Ovary (tissue), 3 donors: Measurements from ENCODE around the gene CACNG5.

Experiments
- POLR2A ChIP-seq: fragments of 450-650 bp; IDR thresholded peaks from one replicate; pipeline ENCODE4 v1.6.1; 2017; ENCODE audit warnings: antibody characterized with exemption, mild to moderate bottlenecking, moderate library complexity
- TF ChIP-seq, protein P1 (sequence below), 3 donors: fragments of 450-650 bp in 2 of 3; fragments of 200-600 bp in 1 of 3; IDR thresholded peaks; one replicate each; pipeline versions ENCODE4 v1.5.1 to v1.8.0; 2016 to 2022; ENCODE audit warnings: antibody characterized with exemption in 3 of 3, mild to moderate bottlenecking in 1 of 3
- donor health status: DM: no; HTN: no; CAD: no.

- TF ChIP-seq, protein P1, sequence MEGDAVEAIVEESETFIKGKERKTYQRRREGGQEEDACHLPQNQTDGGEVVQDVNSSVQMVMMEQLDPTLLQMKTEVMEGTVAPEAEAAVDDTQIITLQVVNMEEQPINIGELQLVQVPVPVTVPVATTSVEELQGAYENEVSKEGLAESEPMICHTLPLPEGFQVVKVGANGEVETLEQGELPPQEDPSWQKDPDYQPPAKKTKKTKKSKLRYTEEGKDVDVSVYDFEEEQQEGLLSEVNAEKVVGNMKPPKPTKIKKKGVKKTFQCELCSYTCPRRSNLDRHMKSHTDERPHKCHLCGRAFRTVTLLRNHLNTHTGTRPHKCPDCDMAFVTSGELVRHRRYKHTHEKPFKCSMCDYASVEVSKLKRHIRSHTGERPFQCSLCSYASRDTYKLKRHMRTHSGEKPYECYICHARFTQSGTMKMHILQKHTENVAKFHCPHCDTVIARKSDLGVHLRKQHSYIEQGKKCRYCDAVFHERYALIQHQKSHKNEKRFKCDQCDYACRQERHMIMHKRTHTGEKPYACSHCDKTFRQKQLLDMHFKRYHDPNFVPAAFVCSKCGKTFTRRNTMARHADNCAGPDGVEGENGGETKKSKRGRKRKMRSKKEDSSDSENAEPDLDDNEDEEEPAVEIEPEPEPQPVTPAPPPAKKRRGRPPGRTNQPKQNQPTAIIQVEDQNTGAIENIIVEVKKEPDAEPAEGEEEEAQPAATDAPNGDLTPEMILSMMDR (IDR thresholded peaks at IDR 0.05), result no peak
- TF ChIP-seq POLR2A, result no peak
Measured at GRCh38 chr17:66814026-66814425, 20.9 kb upstream of the CACNG5 start.
